Measurements from ENCODE around the gene POLRMT. TPM values are rescaled to one million over a fixed set of nuclear protein-coding genes. Genes with fewer than 3 reads are reported as not detected.
"Not testable (repeated sequence)": the region's sequence is repeated elsewhere in the genome, so short reads cannot be mapped to it uniquely, and the experiment has no call there.

Gene POLRMT
- total RNA-seq, 1 experiment from 2014 or later, result 33.2 TPM

- no peak for DNase-seq
- Histone ChIP-seq H3K4me3 (no peak overlapping the region), H3K9me3 (no peaks in the 10 kb centered on the region), H3K27me3 (no peaks in the 10 kb centered on the region), H3K36me3 (no peaks in the 10 kb centered on the region)
Measured at GRCh38 chr19:610801-611480, 22.4 kb downstream of the POLRMT start.

GRCh38 chr19:610071-610800 is 23.1 kb downstream of the POLRMT start:
- H3K27me3 ChIP-seq, result no peaks in the 10 kb centered on the region
- no peak for DNase-seq
- H3K4me3 ChIP-seq, result no peak overlapping the region
- no peaks in the 10 kb centered on the region for H3K36me3 ChIP-seq
- no peaks in the 10 kb centered on the region for H3K9me3 ChIP-seq

GRCh38 chr19:609004-609346 is 24.4 kb downstream of the POLRMT start:
- Histone ChIP-seq H3K9me3 (no peaks in the 10 kb centered on the region), H3K4me3 (no peak overlapping the region), H3K27me3 (no peaks in the 10 kb centered on the region), H3K36me3 (no peaks in the 10 kb centered on the region)
- no peak for DNase-seq

GRCh38 chr19:608155-609003 is 25.0 kb downstream of the POLRMT start:
- H3K9me3 ChIP-seq, result no peaks in the 10 kb centered on the region
- no peaks in the 10 kb centered on the region for H3K27me3 ChIP-seq
- no peaks in the 10 kb centered on the region for H3K36me3 ChIP-seq
- DNase-seq, result no peak
- H3K4me3 ChIP-seq, result no peak overlapping the region

GRCh38 chr19:607301-608154 is 25.8 kb downstream of the POLRMT start:
- Histone ChIP-seq H3K36me3 (no peaks in the 10 kb centered on the region), H3K9me3 (no peaks in the 10 kb centered on the region), H3K4me3 (no peak overlapping the region), H3K27me3 (no peaks in the 10 kb centered on the region)
- no peak for DNase-seq

- DNase-seq, result peak; percentile 18
- not testable (repeated sequence) for H3K36me3 ChIP-seq, H3K4me3 ChIP-seq, H3K27me3 ChIP-seq, H3K9me3 ChIP-seq
Measured at GRCh38 chr19:605061-605971, 28.0 kb downstream of the POLRMT start.

- Histone ChIP-seq H3K9me3 (no peaks in the 10 kb centered on the region), H3K36me3 (no peaks in the 10 kb centered on the region), H3K4me3 (no peak overlapping the region), H3K27me3 (no peaks in the 10 kb centered on the region)
- DNase-seq, result no peak
Measured at GRCh38 chr19:604355-604754, 29.0 kb downstream of the POLRMT start.

- not testable (repeated sequence) for DNase-seq, H3K27me3 ChIP-seq, H3K4me3 ChIP-seq, H3K9me3 ChIP-seq, H3K36me3 ChIP-seq
Measured at GRCh38 chr19:603779-604178, 29.6 kb downstream of the POLRMT start.

GRCh38 chr19:603302-603639 is 30.1 kb downstream of the POLRMT start:
- H3K9me3 ChIP-seq, H3K4me3 ChIP-seq, DNase-seq, H3K36me3 ChIP-seq, H3K27me3 ChIP-seq: not testable (repeated sequence)

- Histone ChIP-seq H3K4me3 (no peak overlapping the region), H3K9me3 (no peaks in the 10 kb centered on the region), H3K36me3 (no peaks in the 10 kb centered on the region), H3K27me3 (no peaks in the 10 kb centered on the region)
- DNase-seq, result no peak
Measured at GRCh38 chr19:602391-603301, 30.7 kb downstream of the POLRMT start.

GRCh38 chr19:601790-602189 is 31.5 kb downstream of the POLRMT start:
- DNase-seq, result no peak
- Histone ChIP-seq H3K36me3 (no peaks in the 10 kb centered on the region), H3K4me3 (no peak overlapping the region), H3K27me3 (no peaks in the 10 kb centered on the region), H3K9me3 (no peaks in the 10 kb centered on the region)

GRCh38 chr19:601310-601709 is 32.0 kb downstream of the POLRMT start:
- no peak for DNase-seq
- no peaks in the 10 kb centered on the region for H3K9me3 ChIP-seq
- no peak overlapping the region for H3K4me3 ChIP-seq
- no peaks in the 10 kb centered on the region for H3K36me3 ChIP-seq
- H3K27me3 ChIP-seq, result no peaks in the 10 kb centered on the region

GRCh38 chr19:597406-598315 is 35.7 kb downstream of the POLRMT start:
- no peaks in the 10 kb centered on the region for H3K27me3 ChIP-seq
- H3K36me3 ChIP-seq, result no peaks in the 10 kb centered on the region
- H3K4me3 ChIP-seq, result no peak overlapping the region
- no peak for DNase-seq
- H3K9me3 ChIP-seq, result no peaks in the 10 kb centered on the region

GRCh38 chr19:596263-596655 is 37.1 kb downstream of the POLRMT start:
- H3K36me3 ChIP-seq, result no peaks in the 10 kb centered on the region
- peaks cover 2% of the 10 kb centered on the region for H3K27me3 ChIP-seq
- no peak overlapping the region for H3K4me3 ChIP-seq
- no peaks in the 10 kb centered on the region for H3K9me3 ChIP-seq
- DNase-seq, result no peak

Measured in MG63 (cell line).